ENCODE results near the gene RALGPS2. TPM values are rescaled to one million over a fixed set of nuclear protein-coding genes. Genes with fewer than 3 reads are reported as not detected.

Gene RALGPS2
- total and polyA plus RNA-seq, 9 of the 15 experiments (the other 6 are each of a cell fraction or from before 2014, with no cell fraction given) = 0.28 to 6.5 (median 2.6) TPM

GRCh38 chr1:178918955-178919354 lies 193.9 kb downstream of the RALGPS2 start:
- 0% methylated on average over 2 of the region's 2 CpGs for WGBS (ENCODE audit: insufficient coverage, low coverage, missing lambda C conversion rate)
- Histone ChIP-seq H3K4me2 (ENCODE audit: insufficient read depth, low read length) (no peak overlapping the region), H3K9me1 (ENCODE audit: control insufficient read depth, insufficient read depth, low read length) (no peaks in the 10 kb centered on the region), H3K9ac (ENCODE audit: insufficient read depth in 1 of 2, low read depth in 2 of 2, low read length in 2 of 2) (no peak overlapping the region), H3K27ac (ENCODE audit: extremely low read depth, low read depth, low read length) (no peak overlapping the region), H3K4me1 (replicated peaks in 1 of 2; ENCODE audit: control insufficient read depth in 2 of 2, insufficient read depth in 2 of 2, low read length in 2 of 2) (no peaks in the 10 kb centered on the region), H4K20me1 (replicated peaks; ENCODE audit: control insufficient read depth, insufficient read depth, low read length) (no peaks in the 10 kb centered on the region), H2AFZ (ENCODE audit: low read depth, low read length) (no peak overlapping the region), H3K27me3 (ENCODE audit: control insufficient read depth in 2 of 2, insufficient read depth in 2 of 2, low read length in 2 of 2) (peaks cover 0 to 4% of the 10 kb centered on the region in 2 experiments; a peak in 1 of 5 replicates), H3K79me2 (ENCODE audit: control insufficient read depth, insufficient read depth, low read length) (no peaks in the 10 kb centered on the region), H3K36me3 (ENCODE audit: control insufficient read depth, insufficient read depth, low read length) (no peaks in the 10 kb centered on the region), H3K9me3 (replicated peaks; ENCODE audit: control insufficient read depth, insufficient read depth, low read depth, low read length) (no peaks in the 10 kb centered on the region), H3K4me3 (no peak overlapping the region)
- in situ Hi-C loops (cut with MboI) = no loop called here
- ChIA-PET POLR2A (interaction anchor here (1.2 kb wide), 1 partner anchor 11 kb away, joined by 4 read pairs; no protein-coding TSS in a partner anchor), CTCF (ENCODE audit: low intra/inter-chr PET ratio) (no interaction called here)
- BruUV-seq (replicated peaks) = no TSS peak
- intact Hi-C loops (cut with micrococcal nuclease) = no loop called here
- ATAC-seq = no peak
- peak; percentile 40 for FAIRE-seq
- no peak for DNase-seq (ENCODE audit: extremely low read depth in 1 of 4, low spot score in 3 of 4)
- TF ChIP-seq NFXL1 (CRISPR knock-in tag; IDR thresholded peaks at IDR 0.05) (no peak), ZNF778 (CRISPR knock-in tag; IDR thresholded peaks at IDR 0.05) (no peak), CREBBP (IDR thresholded peaks at IDR 0.05; ENCODE audit: low read depth, low read length) (no peak), ATF3 (IDR thresholded peaks at IDR 0.05) (no peak), ATF3 (CRISPR knock-in tag; conservative IDR thresholded peaks at IDR 0.05) (no peak), FOS (IDR thresholded peaks at IDR 0.05; ENCODE audit: extremely low read depth, insufficient read length) (no peak), ZSCAN32 (CRISPR knock-in tag; IDR thresholded peaks at IDR 0.05) (no peak), ZEB2 (IDR thresholded peaks at IDR 0.05) (no peak), BRD9 (IDR thresholded peaks at IDR 0.05; ENCODE audit: low read depth, partially characterized antibody) (no peak), SMAD4 (CRISPR knock-in tag; conservative IDR thresholded peaks at IDR 0.05) (no peak)
- TF ChIP-seq, protein P1, sequence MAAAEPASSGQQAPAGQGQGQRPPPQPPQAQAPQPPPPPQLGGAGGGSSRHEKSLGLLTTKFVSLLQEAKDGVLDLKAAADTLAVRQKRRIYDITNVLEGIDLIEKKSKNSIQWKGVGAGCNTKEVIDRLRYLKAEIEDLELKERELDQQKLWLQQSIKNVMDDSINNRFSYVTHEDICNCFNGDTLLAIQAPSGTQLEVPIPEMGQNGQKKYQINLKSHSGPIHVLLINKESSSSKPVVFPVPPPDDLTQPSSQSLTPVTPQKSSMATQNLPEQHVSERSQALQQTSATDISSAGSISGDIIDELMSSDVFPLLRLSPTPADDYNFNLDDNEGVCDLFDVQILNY (CRISPR knock-in tag; IDR thresholded peaks at IDR 0.05) = no peak
